NCI-H1694 (cell line): ENCODE data around the gene DAZAP1.

Experiments used
- DNase-seq: peaks from one replicate; lab custom pipeline; 2025; lab: John Stamatoyannopoulos, UW

The DAZAP1 gene

DNA sequence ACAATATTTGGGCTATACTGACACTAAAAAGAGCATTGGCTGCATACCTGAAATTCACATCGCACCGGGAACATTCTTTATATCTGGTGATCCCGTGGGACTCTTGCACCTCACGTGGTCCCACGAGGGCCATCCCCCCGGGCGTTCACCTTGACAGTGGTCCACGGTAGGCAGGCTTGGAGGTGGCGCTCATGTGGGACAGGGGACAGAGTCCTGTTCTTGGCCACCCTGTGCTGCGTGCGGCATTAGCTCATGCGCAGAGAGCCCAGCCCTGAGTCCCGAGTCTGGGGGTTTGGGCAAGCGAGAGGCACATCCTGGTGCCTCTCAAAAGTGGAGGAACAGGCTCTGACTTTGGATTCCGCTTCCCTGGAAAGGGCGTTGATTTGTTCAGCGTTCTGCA is 13.5 kb upstream of the DAZAP1 start:
- no peak for DNase-seq

DNA sequence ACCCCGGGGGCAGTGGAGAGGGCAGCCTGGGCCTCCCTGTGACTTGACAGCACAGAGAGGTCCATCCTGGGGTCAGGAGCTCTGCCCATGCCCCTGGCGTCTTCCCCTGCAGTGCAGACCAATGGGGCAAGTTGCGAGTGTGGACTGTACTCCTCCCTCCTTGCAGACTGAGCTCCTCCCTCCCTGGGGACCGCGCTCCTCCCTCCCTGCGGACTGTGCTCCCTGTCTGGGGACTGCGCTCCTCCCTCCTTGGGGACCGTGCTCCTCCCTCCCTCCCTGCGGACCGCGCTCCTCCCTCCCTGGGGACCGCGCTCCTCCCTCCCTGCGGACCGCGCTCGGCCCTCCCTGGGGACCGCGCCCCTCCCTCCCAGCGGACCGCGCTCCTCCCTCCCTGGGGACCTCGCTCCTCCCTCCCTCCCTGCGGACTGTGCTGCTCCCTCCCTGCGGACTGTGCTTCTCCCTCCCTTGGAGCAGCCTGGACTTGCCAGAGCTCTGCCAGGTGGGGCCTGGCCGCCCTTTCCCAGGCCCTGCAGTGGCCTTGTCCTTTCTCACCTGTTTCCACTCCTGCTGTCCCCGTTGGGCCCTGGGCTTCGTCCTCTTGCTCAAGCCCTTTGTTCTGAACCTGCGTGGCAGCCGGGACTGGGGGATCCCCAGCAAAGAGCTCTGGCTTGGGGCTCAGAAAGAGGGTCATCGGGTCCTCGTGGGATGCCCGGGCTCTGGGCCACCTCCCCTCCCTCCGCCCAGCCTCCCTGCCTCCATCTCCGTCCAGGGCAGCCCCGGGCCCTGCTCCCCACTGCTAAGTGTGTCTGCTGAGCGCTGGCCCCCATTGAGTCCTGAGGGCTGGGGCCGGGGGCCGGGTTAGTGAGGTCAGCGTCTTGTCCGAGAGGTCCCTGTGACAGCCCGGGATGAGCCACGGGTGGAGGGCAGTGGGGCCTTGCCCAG is 12.9 kb upstream of the DAZAP1 start:
- DNase-seq: no peak

DNA sequence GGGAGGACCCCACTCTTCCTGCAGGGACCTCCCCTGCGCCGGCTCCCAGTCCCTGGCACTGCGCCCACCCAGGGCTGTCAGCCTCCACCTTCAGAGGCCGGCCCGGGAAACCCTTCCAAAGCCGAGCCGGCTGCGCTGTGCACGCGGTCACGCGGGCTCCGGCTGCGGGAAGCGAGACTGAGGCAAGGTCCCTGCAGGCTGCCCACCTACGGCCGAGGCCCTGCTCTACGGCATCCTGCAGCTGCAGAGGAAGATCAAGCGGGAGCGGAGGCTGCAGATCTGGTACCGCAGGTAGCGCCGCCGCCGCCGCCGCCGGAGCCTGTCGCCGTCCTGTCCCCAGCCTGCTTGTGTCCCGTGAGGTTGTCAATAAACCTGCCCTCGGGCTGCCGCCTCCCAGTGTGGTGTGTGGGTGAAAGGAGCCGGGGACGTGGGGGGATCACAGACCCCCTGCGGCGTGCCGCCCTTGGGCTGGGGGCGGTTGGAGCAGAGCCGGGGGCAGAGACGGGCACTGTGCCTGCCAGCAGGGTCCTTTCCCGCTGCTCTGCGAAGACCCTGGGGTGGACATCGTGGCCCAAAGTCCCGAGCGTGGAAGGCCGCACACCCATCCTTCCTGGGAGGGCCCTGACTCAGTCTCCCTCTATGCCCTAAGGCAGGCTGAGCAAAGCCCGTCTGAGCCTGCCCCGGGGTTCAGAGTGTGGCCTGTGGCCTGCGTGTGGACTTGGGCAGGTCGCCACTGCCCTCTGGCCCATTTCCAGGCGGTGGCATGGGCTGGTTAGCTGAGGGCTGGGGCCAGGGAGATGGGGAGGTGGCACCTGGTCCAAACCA is 12.0 kb upstream of the DAZAP1 start:
- no peak for DNase-seq

DNA sequence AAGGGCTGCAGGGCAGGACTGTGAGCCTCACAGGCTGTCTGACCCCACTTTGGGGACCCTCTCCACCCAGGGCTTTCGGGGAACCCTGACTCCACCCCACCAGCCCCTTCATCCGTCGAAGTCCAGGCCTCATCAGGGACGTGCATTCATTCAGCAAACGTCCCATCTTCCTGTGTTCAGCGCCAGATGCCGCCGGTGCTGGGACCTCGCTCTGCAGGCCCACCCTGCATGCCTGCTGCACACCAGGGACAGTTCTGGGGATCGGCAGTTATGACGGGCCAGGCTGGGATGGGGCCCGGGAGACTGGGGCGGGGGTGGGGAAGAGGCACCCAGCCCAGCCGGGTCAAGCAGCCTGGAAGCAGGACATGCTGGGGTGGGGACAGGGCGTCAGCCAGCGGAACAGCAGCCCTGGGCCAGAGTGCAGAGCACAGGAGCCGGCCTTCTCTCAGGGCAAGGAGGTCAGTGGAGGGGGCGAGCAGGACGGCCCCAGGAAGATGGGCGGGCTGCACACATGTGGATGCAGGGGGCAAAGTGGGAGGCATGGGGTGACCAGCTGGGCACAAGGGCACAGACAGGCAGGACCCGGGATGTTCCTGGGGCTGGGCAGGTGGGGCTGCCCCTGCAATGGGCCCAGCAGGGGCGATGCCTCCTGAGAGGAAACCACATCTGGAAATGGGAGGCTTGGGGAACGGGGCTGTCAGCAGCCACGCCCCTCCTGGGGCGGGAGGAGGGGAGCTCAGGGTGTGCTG is 11.2 kb upstream of the DAZAP1 start:
- DNase-seq: no peak

DNA sequence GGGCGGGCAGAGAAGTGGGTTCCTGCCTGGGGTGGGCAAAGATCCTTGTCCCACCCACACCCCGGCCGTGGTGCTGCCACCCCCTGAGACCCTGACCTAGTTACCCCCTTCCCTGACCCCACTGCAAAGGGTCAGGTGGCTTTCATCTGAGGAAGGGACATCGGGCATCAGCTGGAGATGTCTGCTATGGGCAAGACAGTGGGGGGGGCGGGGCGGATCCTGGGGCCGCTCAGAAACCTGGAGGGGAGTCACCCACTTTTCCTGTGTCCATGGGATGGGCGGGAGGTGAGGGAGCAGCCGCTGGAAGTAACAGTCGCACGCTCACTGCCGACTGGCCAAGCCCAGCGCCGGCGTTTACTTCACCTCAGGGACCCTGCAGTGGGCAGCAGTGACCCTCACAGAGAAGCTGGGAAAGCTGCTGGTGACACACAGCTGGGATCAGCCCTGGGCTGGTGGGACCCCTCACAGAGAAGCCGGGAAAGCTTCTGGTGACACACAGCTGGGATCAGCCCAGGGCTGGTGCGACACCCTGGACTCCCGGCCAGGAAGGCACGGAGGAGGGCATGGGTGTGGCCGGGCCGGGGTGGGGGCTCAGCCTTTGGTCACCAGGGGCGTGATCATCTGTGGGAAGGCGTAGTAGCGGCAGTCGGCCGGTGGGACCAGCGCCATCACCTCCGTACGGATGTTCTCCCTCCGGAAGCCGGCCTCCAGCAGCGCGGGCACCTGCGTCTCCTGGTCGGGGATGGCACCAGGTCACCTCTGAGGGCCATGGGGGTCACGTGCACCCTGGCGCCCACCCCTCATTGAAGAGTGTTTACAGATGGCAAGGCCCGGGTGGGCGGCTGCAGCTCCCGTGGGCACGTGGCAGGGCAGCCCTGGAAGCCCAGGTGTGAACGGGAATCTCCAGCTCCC is 10.4 kb upstream of the DAZAP1 start:
- DNase-seq: no peak

DNA sequence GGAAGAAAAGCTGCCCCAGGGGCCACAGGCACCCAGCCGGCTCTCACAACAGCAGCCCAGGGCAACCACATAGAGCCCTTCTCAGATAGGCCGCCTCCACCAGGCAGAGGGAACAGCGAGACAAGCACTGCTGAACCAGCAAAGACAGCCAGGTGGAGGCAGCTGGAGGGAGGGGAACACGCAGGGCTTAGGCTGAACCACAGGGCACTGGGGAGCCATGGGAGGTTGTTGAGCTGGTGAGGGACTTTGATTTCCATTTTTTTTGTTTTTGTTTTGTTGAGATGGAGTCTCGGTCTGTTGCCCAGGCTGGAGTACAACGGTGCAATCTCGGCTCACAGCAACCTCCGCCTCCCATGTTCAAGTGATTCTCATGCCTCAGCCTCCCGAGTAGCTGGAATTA is 9.5 kb upstream of the DAZAP1 start:
- no peak for DNase-seq

DNA sequence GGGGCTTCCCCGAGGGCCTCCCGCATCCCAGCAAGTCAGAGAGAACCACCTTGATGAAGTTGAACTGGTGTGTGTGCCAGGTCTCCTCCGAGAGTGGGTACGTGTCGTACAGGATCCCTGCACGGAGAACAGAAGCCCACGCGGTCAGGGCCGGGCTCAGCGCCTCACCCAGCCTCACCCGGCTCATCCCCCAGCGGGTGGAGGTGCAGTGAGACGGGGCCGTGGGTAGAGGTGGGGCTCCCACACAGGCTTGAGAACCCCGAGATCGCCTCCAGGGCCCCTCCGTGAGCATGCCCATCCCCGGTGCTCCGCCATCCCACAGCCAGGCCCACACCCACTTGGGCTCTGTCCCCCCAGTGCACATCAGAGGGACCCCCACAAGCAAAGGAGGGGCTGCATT is 8.3 kb upstream of the DAZAP1 start:
- DNase-seq: no peak

DNA sequence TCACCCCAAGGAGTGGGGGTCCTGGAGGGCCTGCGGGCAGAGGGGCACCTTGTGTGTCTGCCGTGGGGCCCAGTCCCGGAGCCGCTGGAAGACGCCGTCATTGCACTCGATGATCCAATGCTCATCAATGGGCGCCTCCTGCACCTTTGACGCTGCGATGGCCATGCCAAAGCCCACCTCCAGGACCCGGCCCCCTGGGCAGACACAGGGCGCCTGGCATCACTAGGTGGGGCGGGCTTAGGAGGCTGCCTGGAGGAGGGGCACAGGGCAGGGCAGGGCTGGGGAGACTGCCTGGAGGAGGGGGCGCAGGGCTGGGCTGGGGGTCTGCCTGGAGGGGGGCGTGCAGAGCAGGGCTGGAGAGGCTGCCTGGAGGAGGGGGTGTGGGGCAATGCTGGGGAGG is 7.6 kb upstream of the DAZAP1 start:
- DNase-seq: no peak

DNA sequence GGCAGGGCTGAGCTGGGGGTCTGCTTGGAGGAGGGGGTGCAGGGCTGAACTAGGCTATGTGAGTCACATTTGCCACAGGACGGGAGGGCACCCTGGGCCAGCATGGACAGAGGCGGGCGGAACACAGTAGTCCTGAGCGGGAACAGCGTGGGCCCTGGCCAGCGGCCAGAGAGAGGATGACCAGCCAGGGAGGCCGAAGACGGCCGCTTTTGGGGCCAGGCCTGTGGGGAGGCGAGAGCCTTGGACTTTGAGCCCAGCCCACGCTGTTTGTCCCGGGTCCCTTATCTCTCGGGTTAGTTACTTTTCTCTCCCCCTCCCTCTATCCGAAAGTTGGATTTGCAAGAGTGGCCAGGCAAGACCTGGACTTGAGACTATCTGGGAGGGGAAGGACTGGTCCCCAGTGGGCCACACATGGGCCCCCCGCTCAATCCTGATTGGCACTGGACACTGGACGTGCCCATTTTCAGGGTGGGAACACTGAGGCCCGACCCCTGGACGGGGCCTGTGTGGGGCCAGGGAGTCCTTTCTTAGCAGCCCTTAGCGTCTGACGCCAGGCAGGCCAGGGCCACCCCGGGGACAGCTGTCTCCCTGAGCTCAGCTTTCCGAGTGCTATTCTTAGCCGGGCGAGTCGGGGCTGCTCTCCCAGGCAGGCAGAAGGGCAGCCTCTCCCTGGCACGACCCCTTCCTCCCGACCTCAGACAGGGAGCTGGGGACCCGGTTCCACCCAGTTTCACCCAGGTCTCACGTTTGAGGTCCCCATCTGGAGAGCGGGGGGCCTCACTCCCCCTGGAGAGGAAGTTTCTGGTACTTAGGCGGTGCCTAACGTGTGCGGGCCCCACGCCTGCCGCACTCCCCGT is 6.9 kb upstream of the DAZAP1 start:
- peak; percentile 52 for DNase-seq

DNA sequence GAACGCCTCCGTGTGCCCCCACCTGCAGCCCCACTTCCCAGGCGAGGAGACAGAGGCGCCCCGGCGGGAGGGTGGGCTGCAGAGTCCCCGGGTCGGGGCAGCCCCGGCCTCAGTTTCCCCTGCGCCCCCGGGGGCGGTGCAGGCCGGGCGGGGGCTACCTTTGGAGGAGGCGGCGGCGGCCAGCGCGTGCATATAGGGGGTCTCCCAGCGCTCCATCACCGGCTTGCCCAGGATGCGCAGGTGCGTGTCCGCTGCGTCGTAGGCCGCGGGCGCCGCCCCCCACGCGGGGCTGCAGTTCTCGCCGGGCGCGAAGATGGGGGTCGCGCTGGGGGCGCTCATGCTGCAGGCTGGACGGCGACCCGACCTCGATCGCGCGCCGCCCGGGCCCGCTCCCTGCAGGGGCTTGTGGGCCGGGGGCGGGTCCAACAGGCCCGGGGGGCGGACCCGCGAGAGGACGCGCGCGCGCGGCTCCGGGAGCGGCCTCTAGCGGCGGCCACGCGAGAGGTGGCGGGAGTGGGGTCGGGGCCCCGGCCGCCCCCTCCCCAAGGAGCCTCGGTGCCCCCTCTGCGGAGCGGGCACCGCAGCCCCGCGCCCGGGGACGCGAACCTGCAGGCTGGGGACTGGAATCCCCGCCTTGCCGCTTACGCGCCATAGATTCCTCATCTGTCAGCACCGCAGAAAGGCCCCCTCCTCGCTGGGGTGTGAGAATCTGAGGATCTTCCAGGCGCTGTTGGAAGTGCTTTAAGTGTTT is 6.1 kb upstream of the DAZAP1 start, which contains the start of gene GAMT:
Gene GAMT, minus strand, starts transcription at position 405 of the 751 bp plus-strand sequence. Its CDS starts 66 bp downstream, at position 339.
- no peak for DNase-seq

DNA sequence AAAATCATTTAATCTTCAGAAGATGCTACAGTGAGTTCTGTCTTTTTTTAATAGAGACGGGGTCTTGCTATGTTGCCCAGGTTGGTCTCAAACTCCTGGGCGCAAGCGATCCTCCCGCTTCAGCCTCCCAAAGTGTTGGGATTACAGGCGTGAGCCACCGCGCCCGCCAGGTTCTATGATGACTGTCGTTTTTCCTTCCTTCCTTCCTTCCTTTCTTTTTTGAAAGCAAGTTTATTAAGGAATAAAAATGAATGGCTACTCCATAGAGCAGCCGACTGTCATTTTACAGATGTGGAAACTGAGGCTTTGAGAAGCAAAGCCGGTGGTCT is 5.5 kb upstream of the DAZAP1 start:
- DNase-seq: no peak

DNA sequence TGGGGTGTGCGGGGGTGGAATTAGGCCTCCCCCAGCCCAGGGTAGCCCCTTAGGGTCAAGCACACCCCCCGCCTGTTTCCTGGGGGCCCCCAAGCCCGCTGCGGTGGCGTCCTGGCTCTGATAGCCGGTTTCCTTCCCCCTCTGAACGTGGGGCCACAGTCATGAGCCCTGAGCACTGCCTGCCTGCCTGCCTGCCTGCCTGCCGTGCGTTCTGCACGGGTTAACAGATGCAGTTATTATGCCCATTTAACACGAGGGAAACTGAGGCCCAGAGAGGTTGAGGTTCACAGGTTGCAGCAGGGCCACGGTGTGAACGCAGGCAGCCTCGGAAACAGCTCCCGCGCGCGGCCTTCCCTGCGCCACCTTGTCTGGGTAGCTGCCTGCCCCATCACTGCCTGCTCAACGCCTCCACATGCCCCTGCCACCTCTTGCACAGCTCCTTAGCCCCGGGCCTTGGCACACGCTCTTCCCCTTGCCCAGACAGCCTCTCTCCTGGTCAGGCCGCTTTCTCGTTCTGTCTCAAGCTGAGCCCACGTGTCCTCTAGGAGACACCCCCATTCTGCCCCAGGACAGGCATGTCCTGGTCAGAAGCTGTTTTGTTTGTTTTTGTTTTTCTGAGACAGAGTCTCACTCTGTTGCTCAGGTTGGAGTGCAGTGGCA is 4.8 kb upstream of the DAZAP1 start:
- DNase-seq: no peak

DNA sequence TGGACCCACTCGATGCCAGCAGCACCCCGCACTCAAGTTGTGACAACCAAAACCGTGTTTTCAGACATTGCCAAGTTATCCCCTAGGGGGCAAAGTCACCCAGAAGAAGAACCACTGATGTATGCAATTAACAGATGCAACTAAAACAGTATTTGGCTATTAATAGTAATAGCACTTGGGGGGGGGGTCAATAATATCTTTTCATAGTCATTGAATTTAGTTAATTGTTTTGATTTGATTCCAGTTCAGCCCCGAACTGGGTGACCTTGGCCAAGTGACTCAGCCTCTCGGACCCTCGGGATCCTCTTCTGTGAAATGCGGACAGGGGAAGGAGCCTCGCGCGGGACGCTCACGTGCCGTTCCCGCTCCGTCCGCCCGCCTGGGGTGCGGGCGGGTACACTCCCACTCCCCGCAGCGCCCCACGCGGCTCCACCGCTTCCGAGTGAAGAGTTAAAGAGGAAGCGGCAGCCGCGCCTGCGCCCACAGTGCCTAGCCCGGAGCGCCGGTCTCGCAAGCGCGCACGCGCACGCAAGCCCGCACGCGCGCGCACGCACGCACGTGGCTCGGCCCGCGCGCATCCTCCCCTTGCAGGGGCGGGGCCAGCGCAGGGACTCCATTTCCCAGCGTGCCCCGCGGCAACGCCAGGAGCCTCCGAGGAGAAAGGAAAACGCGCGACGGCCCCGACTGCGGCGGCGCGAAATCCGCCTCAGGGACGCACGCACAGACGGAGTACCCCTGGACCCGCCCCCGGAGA is 435 bp upstream of the DAZAP1 start:
- DNase-seq: peak; percentile 87

DNA sequence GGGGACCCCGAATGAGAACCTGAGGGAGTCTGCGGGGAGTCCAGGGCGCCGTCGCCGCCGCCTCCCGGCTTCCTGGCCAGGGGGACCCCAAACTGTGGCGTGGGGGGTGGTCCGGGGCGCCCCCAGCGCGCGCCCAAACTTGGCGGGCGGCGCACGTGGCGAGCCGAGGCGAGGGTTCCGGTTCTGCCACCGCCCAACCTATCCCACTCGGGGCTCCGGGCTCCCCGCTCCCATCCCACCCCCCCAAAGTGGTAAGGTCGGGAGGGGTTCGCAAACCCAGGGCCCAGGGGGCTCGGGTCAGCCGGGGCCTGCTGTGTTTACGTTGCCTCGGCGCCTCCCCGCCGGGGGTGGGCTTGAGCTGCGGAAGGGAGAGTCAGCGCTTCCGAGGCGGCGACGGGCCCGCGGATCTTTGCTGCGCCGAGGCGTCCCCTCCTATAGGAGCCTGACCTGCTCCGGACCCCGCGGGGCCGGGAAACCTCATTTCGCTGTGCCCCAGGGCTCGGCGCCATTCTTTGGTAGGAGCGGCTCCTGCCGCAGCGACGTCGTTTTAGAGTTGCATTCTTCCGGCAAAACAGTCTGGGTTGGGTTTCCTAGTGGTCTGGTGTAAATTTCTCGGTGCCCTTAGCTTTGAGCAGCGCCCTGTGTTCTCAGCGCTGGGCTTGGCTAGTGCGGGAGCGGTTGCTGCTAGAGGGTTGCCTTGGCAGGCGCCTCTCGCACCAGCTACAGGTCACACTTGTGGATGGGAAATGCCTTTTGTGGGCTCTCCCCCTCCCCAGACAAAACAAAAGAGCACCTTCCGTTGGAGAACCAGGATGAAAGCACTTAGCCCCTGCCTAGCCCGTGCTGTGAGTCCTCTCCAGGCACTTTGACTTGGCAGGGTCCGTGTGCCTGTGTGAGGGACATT is 1.2 kb downstream of the DAZAP1 start:
- no peak for DNase-seq

DNA sequence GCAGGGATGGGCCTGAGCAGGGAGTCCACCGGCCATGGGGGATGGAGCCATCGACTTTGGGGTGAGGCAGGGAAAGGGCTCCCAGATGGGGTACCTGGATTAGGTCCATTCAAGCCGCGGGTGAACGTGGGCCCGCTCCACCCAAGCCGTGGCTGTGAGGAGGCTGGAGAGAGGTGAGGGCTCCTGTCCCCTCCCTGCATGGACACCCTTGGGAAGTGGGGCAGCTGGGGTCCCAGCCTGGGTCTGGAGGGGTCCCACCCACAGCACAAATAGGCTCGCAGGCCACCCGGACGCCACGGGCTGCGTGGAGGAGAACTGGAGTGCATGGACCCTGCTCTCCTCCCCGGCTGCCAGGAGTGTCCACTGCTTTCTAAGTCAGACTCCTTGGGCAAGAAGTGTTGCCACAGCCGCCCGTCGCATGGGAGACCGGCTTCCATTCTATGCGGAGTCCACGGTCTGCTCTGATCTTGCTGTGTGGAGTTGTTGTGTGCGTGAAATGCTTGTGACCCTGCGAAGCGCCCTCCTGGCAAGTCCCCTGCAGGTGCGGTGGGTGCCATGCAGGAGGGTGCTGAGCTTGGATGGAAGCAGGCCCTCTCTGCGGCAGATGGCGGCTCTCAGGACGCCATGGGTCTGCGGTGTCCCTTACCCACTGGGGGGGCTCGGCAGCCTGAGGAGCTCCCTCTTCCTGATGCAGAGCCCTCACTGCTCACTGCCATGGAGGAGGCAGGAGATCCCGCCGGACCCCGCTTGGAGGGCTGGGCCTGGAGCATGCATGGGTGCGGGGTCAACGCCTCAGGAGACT is 2.0 kb downstream of the DAZAP1 start:
- no peak for DNase-seq

DNA sequence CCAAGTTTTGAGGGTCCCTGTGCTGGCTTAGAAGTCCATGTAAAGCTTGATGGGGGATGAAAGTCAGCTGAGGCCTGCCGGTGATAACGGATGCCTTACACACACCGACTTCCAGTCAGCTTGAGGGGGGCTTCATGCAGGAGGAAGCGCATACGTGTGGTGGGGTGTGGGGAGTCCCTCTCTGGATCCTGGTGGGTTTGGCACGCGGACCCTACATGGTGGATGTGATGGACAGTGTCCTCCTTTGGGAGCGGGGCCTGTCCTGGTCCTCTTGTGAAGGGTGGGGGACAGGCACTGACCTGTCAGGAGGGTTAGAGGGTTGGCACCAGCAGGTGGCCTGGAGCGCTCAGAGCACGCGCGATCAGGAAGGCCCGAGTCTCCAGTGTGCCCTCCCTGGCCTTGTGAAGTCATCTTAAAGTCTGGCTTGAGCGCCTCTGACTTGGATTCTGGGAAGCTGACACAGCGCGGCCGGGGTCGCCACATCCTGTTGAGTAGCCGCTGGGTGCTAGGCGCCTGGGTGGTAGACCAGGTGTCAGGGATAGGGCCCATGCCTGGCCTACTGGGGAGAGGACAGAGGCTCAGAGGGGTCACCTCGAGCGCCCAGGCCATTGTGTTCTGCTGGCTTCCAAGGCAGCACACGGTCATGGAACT is 2.9 kb downstream of the DAZAP1 start:
- DNase-seq: no peak
